ENCODE results near the gene ANXA5. TPM values are rescaled to one million over a fixed set of nuclear protein-coding genes. Genes with fewer than 3 reads are reported as not detected.

The ANXA5 gene
- total and polyA plus RNA-seq, 9 of the 15 experiments (the other 6 are each of a cell fraction or from before 2014, with no cell fraction given), result 49.9 to 131 (median 84.5) TPM

GRCh38 chr4:121696581-121697461, at the start of gene ANXA5 (continued):
- TF ChIP-seq GABPA (tag; conservative IDR thresholded peaks at IDR 0.05; ENCODE audit: low read depth) (peak; percentile 66), ZKSCAN1 (IDR thresholded peaks at IDR 0.05; ENCODE audit: low read depth, low read length) (no peak), POLR2H (tag; IDR thresholded peaks at IDR 0.05; ENCODE audit: low read depth) (peak; percentile 73), ZNF212 (CRISPR knock-in tag; IDR thresholded peaks at IDR 0.05) (no peak), ZBTB40 (IDR thresholded peaks at IDR 0.05) (no peak; the same call in none of the 2 replicates), ZBTB40 (CRISPR knock-in tag; IDR thresholded peaks at IDR 0.05) (no peak), RAD21 (CRISPR knock-in tag; conservative IDR thresholded peaks at IDR 0.05 in 1 of 2, IDR thresholded peaks at IDR 0.05 in 1 of 2) (peak; percentile 74 to 91), HNRNPK (IDR thresholded peaks at IDR 0.05; ENCODE audit: low read depth, low read length, poor library complexity, severe bottlenecking) (no peak), TAF9B (IDR thresholded peaks at IDR 0.05; ENCODE audit: partially characterized antibody) (peak; percentile 83), SMAD4 (CRISPR knock-in tag; conservative IDR thresholded peaks at IDR 0.05) (peak; percentile 57; the same call in 1 of the 2 replicates), POLR2G (IDR thresholded peaks at IDR 0.05; ENCODE audit: low read depth, low read length) (peak; percentile 97), ZNF511 (CRISPR knock-in tag; IDR thresholded peaks at IDR 0.05) (peak; percentile 90; the same call in 1 of the 2 replicates), THAP12 (CRISPR knock-in tag; IDR thresholded peaks at IDR 0.05) (no peak), MEIS2 (IDR thresholded peaks at IDR 0.05; ENCODE audit: partially characterized antibody) (peak; percentile 31), NFRKB (IDR thresholded peaks at IDR 0.05; ENCODE audit: low read depth) (no peak; the same call in 1 of the 2 replicates)
